ENCODE results near the gene CMPK2. TPM values are rescaled to one million over a fixed set of nuclear protein-coding genes. Genes with fewer than 3 reads are reported as not detected.
"Not testable (repeated sequence)": the region's sequence is repeated elsewhere in the genome, so short reads cannot be mapped to it uniquely, and the experiment has no call there.

CMPK2 gene, protein sequence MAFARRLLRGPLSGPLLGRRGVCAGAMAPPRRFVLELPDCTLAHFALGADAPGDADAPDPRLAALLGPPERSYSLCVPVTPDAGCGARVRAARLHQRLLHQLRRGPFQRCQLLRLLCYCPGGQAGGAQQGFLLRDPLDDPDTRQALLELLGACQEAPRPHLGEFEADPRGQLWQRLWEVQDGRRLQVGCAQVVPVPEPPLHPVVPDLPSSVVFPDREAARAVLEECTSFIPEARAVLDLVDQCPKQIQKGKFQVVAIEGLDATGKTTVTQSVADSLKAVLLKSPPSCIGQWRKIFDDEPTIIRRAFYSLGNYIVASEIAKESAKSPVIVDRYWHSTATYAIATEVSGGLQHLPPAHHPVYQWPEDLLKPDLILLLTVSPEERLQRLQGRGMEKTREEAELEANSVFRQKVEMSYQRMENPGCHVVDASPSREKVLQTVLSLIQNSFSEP
- 1 to 10 TPM; 3.0 to 3.5 (median 3.2) TPM for polyA plus RNA-seq (ENCODE audit: insufficient read length in 3 of 3)
- long read RNA-seq, donor 1: 0 reads
- long read RNA-seq, donor 2: 0 reads
- long read RNA-seq, donor 3: 0 reads
- long read RNA-seq, donor 4, partial matches to known transcripts: 0 of 1 reads
- long read RNA-seq, donor 4, other reads (novel, unspliced or antisense): 0 of 1 reads
- long read RNA-seq, donor 5, partial matches to known transcripts: 0 of 1 reads
- long read RNA-seq, donor 5, other reads (novel, unspliced or antisense): 0 of 1 reads
- long read RNA-seq, donor 6, partial matches to known transcripts: 0 of 1 reads
- long read RNA-seq, donor 6, other reads (novel, unspliced or antisense): 0 of 1 reads
- long read RNA-seq, donor 7, partial matches to known transcripts: 104 of 105 reads
- long read RNA-seq, donor 7, other reads (novel, unspliced or antisense): 0 of 105 reads
- long read RNA-seq, donor 8, partial matches to known transcripts: 0 of 1 reads
- long read RNA-seq, donor 8, other reads (novel, unspliced or antisense): 0 of 1 reads
- long read RNA-seq, donor 9, partial matches to known transcripts: 0 of 2 reads
- long read RNA-seq, donor 9, other reads (novel, unspliced or antisense): 0 of 2 reads
- long read RNA-seq, donor 10: 0 reads
- long read RNA-seq, donor 11, partial matches to known transcripts: 0 of 2 reads
- long read RNA-seq, donor 11, other reads (novel, unspliced or antisense): 0 of 2 reads
- long read RNA-seq, donor 12: 0 reads
- long read RNA-seq, donor 13: 0 reads
- long read RNA-seq, donor 14: 0 reads
- long read RNA-seq, donor 15, partial matches to known transcripts: 0 of 1 reads
- long read RNA-seq, donor 15, other reads (novel, unspliced or antisense): 0 of 1 reads
- long read RNA-seq, donor 16: 0 reads

DNA sequence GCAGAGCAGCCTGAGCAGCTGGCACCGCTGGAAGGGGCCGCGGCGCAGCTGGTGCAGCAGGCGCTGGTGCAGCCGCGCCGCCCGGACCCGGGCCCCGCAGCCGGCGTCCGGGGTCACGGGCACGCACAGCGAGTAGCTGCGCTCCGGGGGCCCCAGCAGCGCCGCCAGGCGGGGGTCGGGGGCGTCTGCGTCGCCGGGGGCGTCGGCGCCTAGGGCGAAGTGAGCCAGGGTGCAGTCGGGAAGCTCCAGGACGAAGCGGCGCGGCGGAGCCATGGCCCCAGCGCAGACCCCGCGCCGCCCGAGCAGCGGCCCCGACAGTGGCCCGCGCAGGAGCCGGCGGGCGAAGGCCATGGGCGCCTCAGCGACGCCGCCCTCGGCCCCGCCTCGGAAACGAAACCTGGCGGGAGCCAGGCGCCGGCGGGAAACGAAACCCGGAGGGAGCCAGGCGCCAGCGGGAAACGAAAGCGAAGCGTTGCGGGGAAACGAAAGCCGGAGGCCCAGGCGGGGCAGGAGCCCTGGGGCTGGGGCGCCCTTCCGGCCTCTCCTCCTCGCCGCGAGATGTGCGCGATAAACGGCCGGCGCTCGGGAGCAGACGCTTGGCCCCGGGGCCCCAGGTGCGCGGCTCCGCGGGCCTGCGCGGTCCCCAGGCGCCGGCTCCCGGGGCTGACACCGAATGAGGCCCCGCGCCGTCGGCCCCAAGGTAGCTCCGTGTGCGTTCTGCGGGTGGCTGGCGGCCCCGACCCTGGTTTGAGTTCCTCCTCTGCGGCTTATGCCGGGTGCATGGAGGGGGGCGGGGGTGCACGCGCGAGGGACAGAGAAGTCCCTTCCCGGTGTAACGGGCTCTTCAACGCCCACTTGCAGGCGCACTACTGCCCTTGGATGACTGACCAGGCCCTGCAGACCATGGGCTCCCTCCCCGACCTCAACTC is at the start of gene CMPK2:
CMPK2 (minus strand) TSS at position 562 of the 929 bp plus-strand sequence; CDS start at position 351, 211 bp downstream.
- DNase-seq: peak; percentile 43

DNA sequence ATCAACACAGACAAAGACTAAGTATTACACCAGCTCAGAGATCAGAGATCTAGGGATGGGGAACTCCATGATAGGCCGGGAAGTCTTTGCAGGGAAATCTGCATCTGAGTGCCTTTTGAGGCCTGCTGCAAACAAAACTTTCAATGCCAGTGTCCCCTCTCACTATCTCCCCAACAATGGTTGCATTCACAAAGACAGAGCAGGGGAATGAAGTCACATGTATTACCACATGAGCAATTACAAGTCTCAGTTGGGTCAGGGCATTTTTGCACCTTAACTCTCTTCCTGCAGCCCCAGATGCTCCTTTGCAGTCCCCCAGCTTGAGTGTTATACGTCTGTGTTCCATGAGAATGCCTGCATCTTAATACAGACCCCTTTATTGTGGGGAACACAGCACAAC is 49.7 kb upstream of the CMPK2 start:
- no peak for DNase-seq

DNA sequence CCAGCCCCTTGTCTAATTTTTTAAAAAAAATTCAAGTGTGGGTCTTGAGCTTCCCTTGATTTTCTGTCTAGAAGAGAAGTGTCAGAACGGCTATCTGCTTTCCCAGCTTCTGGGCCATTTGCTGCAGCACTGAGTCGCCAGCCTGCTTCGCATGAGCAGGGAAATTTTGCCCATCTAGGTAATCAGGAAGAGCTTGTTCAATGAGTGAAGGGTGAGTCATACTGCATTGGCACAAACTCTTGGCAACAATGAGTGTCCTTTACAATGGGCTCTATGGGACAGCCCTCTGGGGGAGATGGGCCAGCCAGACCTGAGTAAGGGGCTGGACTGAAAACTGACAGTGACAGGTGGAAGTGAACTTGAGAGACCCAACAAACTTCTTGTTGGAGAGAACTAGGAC is 49.1 kb upstream of the CMPK2 start:
- DNase-seq: no peak

DNA sequence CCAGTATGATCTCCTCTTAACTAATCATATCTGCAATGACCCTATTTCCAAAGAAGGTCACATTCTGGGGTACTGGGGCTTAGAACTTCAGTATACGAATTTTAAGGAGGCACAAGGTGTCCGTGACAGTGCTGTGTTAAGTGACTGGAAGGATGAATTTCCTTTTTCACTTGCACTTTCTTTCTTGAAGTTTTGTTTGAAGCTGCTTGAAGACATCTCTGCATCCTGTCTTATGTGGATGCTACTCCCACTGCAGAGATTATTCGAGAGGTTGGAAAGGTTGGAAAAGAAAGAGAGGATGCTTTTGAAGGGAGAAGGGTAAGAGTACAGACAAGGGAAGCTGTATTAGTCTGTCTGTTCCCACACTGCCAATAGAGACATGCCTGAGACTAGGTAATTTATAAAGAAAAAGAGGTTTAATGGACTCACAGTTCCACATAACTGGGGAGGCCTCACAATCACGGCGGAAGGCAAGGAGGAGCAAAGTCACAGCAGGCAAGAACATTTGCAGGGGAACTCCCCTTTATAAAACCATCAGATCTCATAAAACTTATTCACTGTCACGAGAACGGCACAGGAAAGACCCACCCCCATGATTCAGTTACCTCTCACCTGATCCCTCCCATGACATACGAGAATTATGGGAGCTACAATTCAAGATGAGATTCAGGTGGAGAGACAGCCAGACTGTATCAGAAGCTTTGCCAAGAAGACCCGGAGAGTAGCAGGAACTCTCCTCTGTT is 47.9 kb upstream of the CMPK2 start:
- no peak for DNase-seq

- no peak for DNase-seq
Measured at GRCh38 chr2:6911721-6912120, 46.0 kb upstream of the CMPK2 start.

- DNase-seq: no peak
Measured at GRCh38 chr2:6909431-6910385, 44.0 kb upstream of the CMPK2 start.

DNA sequence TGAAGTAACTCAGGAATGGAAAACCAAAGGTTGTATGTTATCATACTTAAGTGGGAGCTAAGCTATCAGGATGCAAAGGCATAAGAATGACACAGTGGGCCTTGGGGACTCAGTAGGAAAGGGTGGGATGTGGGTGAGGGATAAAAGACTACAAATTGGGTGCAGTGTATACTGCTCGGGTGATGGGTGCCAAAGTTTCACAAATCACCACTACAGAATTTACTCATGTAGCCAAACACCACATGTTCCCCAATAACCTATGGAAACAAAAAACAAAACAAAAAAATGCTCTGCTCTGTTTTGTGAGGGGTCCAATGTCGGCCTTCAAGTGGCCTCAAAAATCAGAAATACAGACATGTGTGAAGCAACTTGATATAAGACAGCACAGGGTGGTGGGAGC is 42.6 kb upstream of the CMPK2 start:
- DNase-seq: no peak

DNA sequence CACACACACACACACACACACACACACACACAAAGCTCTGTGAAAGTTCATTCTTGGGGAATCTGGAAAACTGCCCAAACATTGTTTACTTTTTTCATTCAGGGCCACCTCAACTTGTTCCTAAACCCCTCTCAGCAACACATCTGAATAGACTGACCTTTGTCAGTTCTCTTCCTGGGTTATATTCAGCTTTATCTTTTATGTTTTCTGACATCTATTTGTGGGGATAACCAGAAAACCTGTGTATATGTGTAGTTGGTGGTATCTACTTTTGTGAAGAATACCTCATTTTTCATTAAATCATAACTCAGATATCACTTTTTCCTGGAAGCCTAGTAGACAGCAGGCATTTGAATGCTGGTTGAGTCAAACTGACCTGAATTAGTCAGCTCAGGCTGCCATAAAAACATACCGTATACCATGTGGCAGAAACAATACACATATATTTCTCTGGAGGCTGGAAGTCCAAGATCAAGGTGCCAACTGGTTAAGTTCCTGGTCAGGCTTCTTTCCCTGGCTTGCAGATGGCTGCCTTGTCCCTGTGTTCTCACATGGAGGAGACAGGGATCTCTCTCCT is 40.5 kb upstream of the CMPK2 start:
- DNase-seq: no peak

DNA sequence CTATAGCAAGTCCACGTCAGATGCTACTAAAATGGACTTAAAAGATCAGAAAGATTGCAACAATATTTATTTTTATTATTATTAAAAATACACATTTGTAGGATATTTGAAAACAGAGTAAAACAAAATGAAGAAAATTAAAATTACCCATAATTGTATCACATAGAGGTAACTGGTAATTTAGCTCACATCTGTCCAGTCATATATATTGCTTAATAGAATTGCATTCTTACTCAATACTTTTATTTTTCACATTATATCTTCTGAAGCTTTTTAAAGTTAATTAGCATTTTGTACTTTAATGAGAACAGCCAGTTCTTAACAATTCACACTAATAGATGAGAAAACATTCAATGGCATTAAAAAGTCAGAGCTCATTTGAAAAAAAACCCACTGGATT is 40.0 kb upstream of the CMPK2 start:
- no peak for DNase-seq

GRCh38 chr2:6902581-6902980 is 36.9 kb upstream of the CMPK2 start:
- DNase-seq: not testable (repeated sequence)

DNA sequence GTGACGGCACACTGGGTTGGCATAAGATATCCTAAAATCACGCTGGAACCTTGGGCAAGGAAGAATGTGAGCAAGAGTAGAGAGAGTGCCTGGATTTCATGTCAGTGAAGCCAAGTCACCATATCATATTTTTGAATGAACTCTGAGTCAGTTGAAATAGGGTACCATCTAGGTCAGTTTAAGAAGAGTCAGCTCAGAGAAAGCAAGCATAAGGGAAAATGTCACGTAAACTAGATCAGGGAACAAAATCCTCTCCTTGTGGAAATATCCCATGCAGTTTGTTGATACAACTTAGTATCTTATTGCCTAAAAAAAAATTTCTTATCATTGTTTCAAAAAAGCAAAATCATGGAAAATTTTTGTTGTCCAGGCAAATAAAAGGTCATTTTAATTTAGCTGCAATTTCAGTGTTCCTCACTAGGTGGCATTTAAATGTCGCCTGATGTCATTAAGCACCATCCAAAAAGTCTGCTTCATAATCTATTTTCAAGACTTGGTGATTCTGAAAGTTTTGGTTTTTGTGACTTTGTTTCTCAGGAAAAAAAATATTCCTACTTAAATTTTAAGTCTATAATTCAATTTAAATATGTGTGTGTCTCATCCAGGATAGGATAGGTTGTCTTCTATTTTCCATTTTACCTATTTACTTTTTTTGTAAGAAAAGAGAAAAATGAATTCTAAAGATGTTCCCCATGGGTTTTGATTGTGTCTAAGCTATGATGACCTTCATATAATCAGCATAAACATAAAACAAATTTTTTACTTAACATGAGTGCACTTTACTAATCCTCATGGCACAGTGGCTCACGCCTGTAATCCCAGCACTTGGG is 31.4 kb upstream of the CMPK2 start:
- no peak for DNase-seq

DNA sequence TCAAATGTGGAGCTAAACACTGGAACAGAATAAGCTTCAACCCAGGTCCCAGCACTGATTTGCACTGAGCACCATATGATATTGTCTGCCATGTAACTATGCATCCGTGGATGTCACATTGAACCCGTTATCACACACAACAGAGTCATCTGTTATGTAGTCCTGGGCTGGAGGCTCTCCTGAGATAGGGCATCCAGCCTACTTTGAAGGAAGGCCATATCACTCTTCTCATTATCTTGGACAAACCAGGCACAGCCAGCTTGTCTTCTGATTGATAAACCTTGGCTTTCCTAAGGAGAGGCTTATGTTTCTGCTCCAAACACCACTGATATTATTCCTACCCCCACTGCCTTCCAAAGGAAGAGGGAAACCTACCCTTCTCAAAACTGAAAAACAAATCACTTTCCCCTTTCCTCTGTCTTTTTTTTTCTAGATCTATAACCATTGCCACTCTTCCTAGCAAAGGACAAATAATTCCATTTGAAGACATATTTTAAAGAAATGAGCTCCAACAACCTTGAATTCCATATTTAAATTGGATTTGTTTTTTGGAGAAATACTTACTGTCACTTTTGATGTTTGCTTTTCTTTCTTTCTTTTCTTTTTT is 28.3 kb upstream of the CMPK2 start:
- no peak for DNase-seq

DNA sequence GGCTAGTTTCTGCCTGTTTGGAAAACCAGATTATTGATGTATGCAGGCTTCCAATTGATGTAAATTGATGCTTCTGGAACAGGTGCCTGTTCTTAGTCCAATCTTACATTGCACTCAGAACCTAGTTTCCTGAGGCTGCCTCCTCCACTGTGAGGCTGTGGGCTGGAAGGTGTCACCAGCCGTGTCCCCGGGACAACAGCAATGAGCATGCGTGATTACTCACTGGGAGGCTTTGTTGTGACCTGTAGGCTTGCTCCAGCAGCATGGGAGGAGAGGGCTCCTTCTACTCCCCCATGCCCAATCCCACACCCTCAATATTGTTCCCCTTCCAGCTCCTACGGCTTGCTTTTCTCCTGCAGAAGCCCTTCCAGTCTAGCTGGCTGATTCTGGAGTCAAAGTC is 23.0 kb upstream of the CMPK2 start:
- no peak for DNase-seq

- DNase-seq: no peak
Measured at GRCh38 chr2:6887751-6888192, 22.1 kb upstream of the CMPK2 start.

- no peak for DNase-seq
Measured at GRCh38 chr2:6885968-6886367, 20.3 kb upstream of the CMPK2 start.

DNA sequence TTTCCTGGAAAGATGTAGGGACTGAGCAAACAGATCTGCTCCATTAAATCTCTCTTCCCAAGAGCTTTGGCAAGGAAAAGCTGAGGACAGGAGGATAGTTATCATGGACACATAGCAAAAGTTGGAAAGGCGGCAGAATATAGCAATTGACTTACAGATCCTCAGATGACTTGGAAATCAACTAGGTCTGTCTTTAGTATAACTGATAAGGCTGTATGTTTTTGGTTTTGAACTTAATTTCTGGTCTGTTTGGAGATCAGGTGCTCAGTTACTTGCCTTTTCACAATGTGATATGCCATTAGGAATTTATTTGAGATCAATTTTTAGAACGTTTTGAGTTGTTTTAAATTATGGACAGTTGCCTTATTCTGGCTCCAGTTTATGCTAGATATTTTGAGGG is 19.8 kb upstream of the CMPK2 start:
- no peak for DNase-seq
